Stomach (tissue), 9 donors: ENCODE measurements around the gene WNT2B. TPM values are rescaled to one million over a fixed set of nuclear protein-coding genes. Genes with fewer than 3 reads are reported as not detected.

Source experiments
- DNase-seq, 2 donors: peaks; one replicate each; pipeline versions ENCODE4 v3.0.0 to v3.0.0-alpha.2; 2013 to 2019
- H3K27ac ChIP-seq, 5 donors: fragments of 200-600 bp in 4 of 5; sonication (generic) in 4 of 5; one replicate each; pipeline ENCODE4 v1.5.1; 2013 to 2019; ENCODE audit warnings: mild to moderate bottlenecking in 1 of 5, moderate library complexity in 1 of 5
- H3K27me3 ChIP-seq, 3 donors: fragments of 200-600 bp; sonication (generic); one replicate each; pipeline ENCODE4 v1.5.1; 2017 to 2019; ENCODE audit warnings: mixed run types in 1 of 3
- H3K36me3 ChIP-seq, 4 donors: fragments of 200-600 bp; sonication (generic); 1 replicate in 3 of 4; 2 replicates in 1 of 4; pipeline ENCODE4 v1.5.1; 2016 to 2019
- H3K4me1 ChIP-seq, 4 donors: fragments of 200-600 bp; sonication (generic); one replicate each; pipeline ENCODE4 v1.5.1; 2016 to 2019
- H3K4me3 ChIP-seq, 4 donors: fragments of 200-600 bp; sonication (generic) in 3 of 4; one replicate each; pipeline ENCODE4 v1.5.1; 2016 to 2019; ENCODE audit warnings: mild to moderate bottlenecking in 1 of 4
- H3K9me3 ChIP-seq, 4 donors: fragments of 200-600 bp; sonication (generic); one replicate each; pipeline ENCODE4 v1.5.1; 2016 to 2019
- CTCF ChIP-seq, 7 experiments: fragments of 450-650 bp in 4 of 7; fragments of 200-600 bp in 3 of 7; sonication (generic) in 3 of 7; IDR thresholded peaks; one replicate each; pipeline ENCODE4 v1.5.1; 2016 to 2019; ENCODE audit warnings: antibody characterized with exemption in 7 of 7, control low read depth in 2 of 7, mild to moderate bottlenecking in 1 of 7
- EP300 ChIP-seq: sonication (generic); formaldehyde crosslinking; IDR thresholded peaks from one replicate; pipeline ENCODE4 v1.6.1; 2017; ENCODE audit warnings: antibody characterized with exemption
- POLR2A ChIP-seq, 4 donors: fragments of 450-650 bp; IDR thresholded peaks; one replicate each; pipeline ENCODE4 v1.6.1; 2016; ENCODE audit warnings: antibody characterized with exemption in 4 of 4, control low read depth in 2 of 4, mild to moderate bottlenecking in 1 of 4, moderate library complexity in 1 of 4
- POLR2AphosphoS5 ChIP-seq, 3 donors: sonication (generic); formaldehyde crosslinking; IDR thresholded peaks; one replicate each; pipeline ENCODE4 v1.6.1; 2016; ENCODE audit warnings: antibody characterized with exemption in 3 of 3
- WGBS, 5 donors: extraction: QIAGEN DNeasy Blood & Tissue Kit in 3 of 5; methylation state at CpG; one replicate each; pipeline versions ENCODE4 v1.1.5 to v1.1.7; 2013 to 2018; 5-methylcytosine and 5-hydroxymethylcytosine counted together
- intact Hi-C: fragments of 100-400 bp; cut with DNase I; formaldehyde crosslinking; loops from one replicate; pipeline ENCODE4 v1.15.1; 2023; ENCODE audit warnings: low total_unique reads
- polyA plus RNA-seq, 3 donors: library from polyadenylated mRNA; stranded (reverse); fragments of 200-250 nt; gene quantifications; one replicate each; pipeline ENCODE4 v1.2.3, GENCODE V29; 2013
- total RNA-seq, 5 donors: library from RNA; depleted of rRNA; stranded (reverse); fragments of >200 nt; gene quantifications; one replicate each; pipeline versions ENCODE4 v1.1.0 to v1.2.3, GENCODE V29; 2014 to 2016
- donor health status: healthy with polysubstance abuse.
- donor health status: Bipolar disorder and iron deficiency.
- donor health status: healthy.

The WNT2B gene
- total and polyA plus RNA-seq, 8 donors: 1.7 to 19.5 (median 2.7) TPM; not detected in 1

GRCh38 chr1:112541299-112541698 lies 32.5 kb downstream of the WNT2B start:
- Histone ChIP-seq H3K4me3 (no peak overlapping the region), H3K27ac (no peak overlapping the region), H3K36me3 (peaks cover 6 to 59% (median 45%) of the 10 kb centered on the region in 4 donors), H3K27me3 (no peaks in the 10 kb centered on the region), H3K4me1 (peaks cover 0 to 9% (median 0%) of the 10 kb centered on the region in 4 donors), H3K9me3 (no peaks in the 10 kb centered on the region)
- 30 to 100% (median 45%) methylated on average over 1 of the region's 1 CpG for WGBS, 5 donors
- TF ChIP-seq POLR2AphosphoS5 (IDR thresholded peaks at IDR 0.05): no peak
- no peak for TF ChIP-seq CTCF (IDR thresholded peaks at IDR 0.05)
- no peak for TF ChIP-seq EP300
- no peak for TF ChIP-seq POLR2A (IDR thresholded peaks at IDR 0.05)
- intact Hi-C loops: no loop called here
- no peak for DNase-seq

- no peaks in the 10 kb centered on the region for H3K9me3 ChIP-seq
These were observed 33.6 kb downstream of the WNT2B start for GRCh38 chr1:112542206-112542973.

GRCh38 chr1:112544011-112544688 lies 35.4 kb downstream of the WNT2B start:
- Histone ChIP-seq H3K36me3 (peaks cover 15 to 66% (median 47%) of the 10 kb centered on the region in 4 donors), H3K9me3 (no peaks in the 10 kb centered on the region), H3K27me3 (no peaks in the 10 kb centered on the region), H3K27ac (peak overlapping the region in 3 of 5 donors; percentile 34 to 60 (median 55)), H3K4me1 (peaks cover 0 to 9% (median 0%) of the 10 kb centered on the region in 4 donors), H3K4me3 (no peak overlapping the region)
- peak in 1 of 2 donors; percentile 53 for DNase-seq
- intact Hi-C loops: no loop called here
- no peak for TF ChIP-seq CTCF (IDR thresholded peaks at IDR 0.05)
- TF ChIP-seq POLR2AphosphoS5 (IDR thresholded peaks at IDR 0.05): peak in 1 of 3 donors; percentile 50
- 37 to 68% (median 64%) methylated on average over 1 of the region's 1 CpG for WGBS, 5 donors

More at GRCh38 chr1:112542206-112542973, 33.6 kb downstream of the WNT2B start:
- no peaks in the 10 kb centered on the region for H3K27me3 ChIP-seq
- TF ChIP-seq POLR2A (IDR thresholded peaks at IDR 0.05) (no peak), CTCF (IDR thresholded peaks at IDR 0.05) (no peak), EP300 (no peak), POLR2AphosphoS5 (IDR thresholded peaks at IDR 0.05) (no peak)
- intact Hi-C loops: no loop called here
- DNase-seq: peak in 1 of 2 donors; percentile 14
- H3K27ac ChIP-seq: no peak overlapping the region
- H3K4me3 ChIP-seq: no peak overlapping the region
- 85 to 97% (median 91%) methylated on average over 9 of the region's 9 CpGs for WGBS, 5 donors
- peaks cover 0 to 9% (median 0%) of the 10 kb centered on the region in 4 donors for H3K4me1 ChIP-seq
- peaks cover 6 to 62% (median 46%) of the 10 kb centered on the region in 4 donors for H3K36me3 ChIP-seq

GRCh38 chr1:112544751-112545150 lies 36.0 kb downstream of the WNT2B start:
- Histone ChIP-seq H3K4me1 (peaks cover 0 to 9% (median 0%) of the 10 kb centered on the region in 4 donors), H3K4me3 (no peak overlapping the region), H3K36me3 (peaks cover 15 to 69% (median 46%) of the 10 kb centered on the region in 4 donors), H3K9me3 (no peaks in the 10 kb centered on the region), H3K27ac (peak overlapping the region in 3 of 5 donors; percentile 34 to 60 (median 55)), H3K27me3 (no peaks in the 10 kb centered on the region)
- TF ChIP-seq POLR2A (IDR thresholded peaks at IDR 0.05) (no peak), POLR2AphosphoS5 (IDR thresholded peaks at IDR 0.05) (no peak), CTCF (IDR thresholded peaks at IDR 0.05) (no peak), EP300 (no peak)
- intact Hi-C loops: no loop called here
- 69 to 87% (median 73%) methylated on average over 3 of the region's 3 CpGs for WGBS, 5 donors
- peak in 1 of 2 donors; percentile 18 for DNase-seq
